ENCODE measurements around the gene DGCR8. TPM values are rescaled to one million over a fixed set of nuclear protein-coding genes. Genes with fewer than 3 reads are reported as not detected.
A peak's percentile ranks its signal among the peaks of the same experiment; 100 is the strongest.
"Not testable (repeated sequence)": the region's sequence is repeated elsewhere in the genome, so short reads cannot be mapped to it uniquely, and the experiment has no call there.

The DGCR8 gene
- total RNA-seq, 1 experiment from 2014 or later: 16.4 TPM

DNA sequence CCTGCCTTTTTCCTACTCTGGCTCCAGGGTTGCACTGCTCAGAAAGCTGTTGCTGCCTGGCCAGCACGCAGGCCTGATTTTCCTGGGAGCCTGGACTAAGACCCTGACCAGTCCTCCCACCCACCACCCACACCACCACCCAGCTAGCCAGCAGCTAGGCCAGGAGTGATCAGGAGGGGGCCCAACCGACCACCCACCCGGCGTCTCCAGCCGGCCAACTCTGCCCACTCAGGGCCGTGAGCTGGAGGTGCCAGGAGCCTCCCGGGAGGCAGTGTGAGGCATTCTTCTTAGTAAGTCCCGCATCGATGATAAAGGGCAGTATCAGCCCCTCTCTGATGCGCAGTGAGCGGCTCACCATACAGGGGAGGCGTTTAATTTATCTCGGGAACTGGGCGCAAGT, 79.5 kb downstream of the DGCR8 start:
- not testable (repeated sequence) for H3K36me3 ChIP-seq (ENCODE audit: insufficient read depth, low read length); H3K27me3 ChIP-seq (ENCODE audit: low read length); DNase-seq; H3K4me2 ChIP-seq (ENCODE audit: low read depth, low read length, poor library complexity, severe bottlenecking); H3K27ac ChIP-seq (ENCODE audit: low read length); H3K4me1 ChIP-seq (ENCODE audit: low read length); H3K9ac ChIP-seq (ENCODE audit: low read length); H3K9me3 ChIP-seq (ENCODE audit: low read length); H3K79me2 ChIP-seq (ENCODE audit: low read length); H3K4me3 ChIP-seq (ENCODE audit: low read length); H3K9me2 ChIP-seq (replicated peaks; ENCODE audit: insufficient read depth, low read length); H2AFZ ChIP-seq (ENCODE audit: low read length); H4K20me1 ChIP-seq (ENCODE audit: insufficient read depth, low read depth, low read length)

DNA sequence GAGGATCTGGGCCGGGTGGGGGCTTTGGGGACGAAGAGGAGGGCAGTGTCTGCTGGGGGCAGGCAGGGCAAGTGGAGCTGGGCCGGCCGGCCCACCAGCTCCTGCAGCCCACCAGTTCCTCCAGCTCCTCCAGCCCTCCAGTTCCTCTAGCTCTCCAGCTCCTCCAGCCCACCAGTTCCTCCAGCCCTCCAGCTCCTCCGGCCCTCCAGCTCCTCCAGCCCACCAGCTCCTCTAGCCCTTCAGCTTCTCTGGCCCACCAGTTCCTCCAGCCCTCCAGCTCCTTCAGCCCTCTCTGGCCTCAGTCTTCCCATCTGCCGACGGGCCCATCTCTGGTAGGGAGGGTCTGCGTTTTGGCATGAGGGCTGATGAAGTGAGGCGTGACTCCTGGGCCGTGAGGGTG, 80.0 kb downstream of the DGCR8 start:
- H3K9me3 ChIP-seq (ENCODE audit: low read length): no peaks in the 10 kb centered on the region
- no peak overlapping the region for H3K4me2 ChIP-seq (ENCODE audit: low read depth, low read length, poor library complexity, severe bottlenecking)
- no peaks in the 10 kb centered on the region for H4K20me1 ChIP-seq (ENCODE audit: insufficient read depth, low read depth, low read length)
- no peak overlapping the region for H3K4me3 ChIP-seq (ENCODE audit: low read length)
- H3K27ac ChIP-seq (ENCODE audit: low read length): no peak overlapping the region
- no peaks in the 10 kb centered on the region for H3K4me1 ChIP-seq (ENCODE audit: low read length)
- no peaks in the 10 kb centered on the region for H3K9me2 ChIP-seq (replicated peaks; ENCODE audit: insufficient read depth, low read length)
- no peaks in the 10 kb centered on the region for H3K79me2 ChIP-seq (ENCODE audit: low read length)
- no peak for DNase-seq
- no peaks in the 10 kb centered on the region for H3K36me3 ChIP-seq (ENCODE audit: insufficient read depth, low read length)
- no peak overlapping the region for H2AFZ ChIP-seq (ENCODE audit: low read length)
- H3K9ac ChIP-seq (ENCODE audit: low read length): no peak overlapping the region
- no peaks in the 10 kb centered on the region for H3K27me3 ChIP-seq (ENCODE audit: low read length)

Small RNA genes lying within 50 kb of the gene (small RNA-seq; reads per million reads assigned to genes)
- gene MIR185 (8.3 reads per million, percentile 89 among the genes with 10 or more reads in this experiment), gene MIR6816 (not detected), gene RF00017 (not detected), gene RF00599 (not detected)

Other genes starting within 250 kb of the DGCR8 start
- 4.4 and 8.5 TPM in 2 replicates for gene GNB1L, start 225.4 kb upstream of the DGCR8 start, total RNA-seq (2014; rRNA removed; shearing (Covaris generic); ENCODE audit: low replicate concordance)
- gene RTL10, start 225.4 kb upstream of the DGCR8 start, total RNA-seq (2014; rRNA removed; shearing (Covaris generic); ENCODE audit: low replicate concordance): 6.5 and 12.2 TPM in 2 replicates
- gene COMT, start 138.5 kb upstream of the DGCR8 start, total RNA-seq (2014; rRNA removed; shearing (Covaris generic); ENCODE audit: low replicate concordance): 72.0 and 181 TPM in 2 replicates
- 7.0 and 20.7 TPM in 2 replicates for gene TXNRD2, start 138.4 kb upstream of the DGCR8 start, total RNA-seq (2014; rRNA removed; shearing (Covaris generic); ENCODE audit: low replicate concordance)
- 4.3 and 13.7 TPM in 2 replicates for gene ARVCF, start 63.4 kb upstream of the DGCR8 start, total RNA-seq (2014; rRNA removed; shearing (Covaris generic); ENCODE audit: low replicate concordance)
- 36.8 and 39.0 TPM in 2 replicates for gene TANGO2, start 59.1 kb upstream of the DGCR8 start, total RNA-seq (2014; rRNA removed; shearing (Covaris generic); ENCODE audit: low replicate concordance)
- 133 and 205 TPM in 2 replicates for gene RANBP1, start 35.9 kb downstream of the DGCR8 start, total RNA-seq (2014; rRNA removed; shearing (Covaris generic); ENCODE audit: low replicate concordance)
- 54.8 and 130 TPM in 2 replicates for gene TRMT2A, start 37.0 kb downstream of the DGCR8 start, total RNA-seq (2014; rRNA removed; shearing (Covaris generic); ENCODE audit: low replicate concordance)
- 8.9 and 11.5 TPM in 2 replicates for gene ZDHHC8, start 51.6 kb downstream of the DGCR8 start, total RNA-seq (2014; rRNA removed; shearing (Covaris generic); ENCODE audit: low replicate concordance)
- gene CCDC188, start 70.8 kb downstream of the DGCR8 start, total RNA-seq (2014; rRNA removed; shearing (Covaris generic); ENCODE audit: low replicate concordance): not detected in 2 replicates
- gene RTN4R, start 188.1 kb downstream of the DGCR8 start, total RNA-seq (2014; rRNA removed; shearing (Covaris generic); ENCODE audit: low replicate concordance): 0.29 and 0.30 TPM in 2 replicates
- gene DGCR6L, start 239.8 kb downstream of the DGCR8 start, total RNA-seq (2014; rRNA removed; shearing (Covaris generic); ENCODE audit: low replicate concordance): 32.7 and 64.7 TPM in 2 replicates